Neural cell (in vitro differentiated cells): ENCODE measurements around the gene SPINK6.

ENCODE experiments used
- CTCF ChIP-seq: fragments of 450-650 bp; IDR thresholded peaks from 2 replicates; pipeline ENCODE4 v1.5.1; 2014; ENCODE audit warnings: antibody characterized with exemption, mild to moderate bottlenecking, moderate library complexity; ENCODE audit not compliant: poor library complexity, severe bottlenecking
- POLR2AphosphoS5 ChIP-seq: IDR thresholded peaks from 2 replicates; pipeline ENCODE4 v1.6.1; 2012
- RAD21 ChIP-seq: fragments of 450-650 bp; conservative IDR thresholded peaks from 2 replicates; pipeline ENCODE4 v1.6.1; 2014; ENCODE audit warnings: antibody characterized with exemption, mild to moderate bottlenecking, moderate library complexity
- TF ChIP-seq, protein P1 (sequence below): IDR thresholded peaks from 2 replicates; pipeline ENCODE4 v1.6.1; 2012; ENCODE audit warnings: borderline replicate concordance

GRCh38 chr5:148162038-148162437, 40.8 kb upstream of the SPINK6 start:
- TF ChIP-seq CTCF (no peak), RAD21 (no peak), POLR2AphosphoS5 (no peak)
- TF ChIP-seq, protein P1, sequence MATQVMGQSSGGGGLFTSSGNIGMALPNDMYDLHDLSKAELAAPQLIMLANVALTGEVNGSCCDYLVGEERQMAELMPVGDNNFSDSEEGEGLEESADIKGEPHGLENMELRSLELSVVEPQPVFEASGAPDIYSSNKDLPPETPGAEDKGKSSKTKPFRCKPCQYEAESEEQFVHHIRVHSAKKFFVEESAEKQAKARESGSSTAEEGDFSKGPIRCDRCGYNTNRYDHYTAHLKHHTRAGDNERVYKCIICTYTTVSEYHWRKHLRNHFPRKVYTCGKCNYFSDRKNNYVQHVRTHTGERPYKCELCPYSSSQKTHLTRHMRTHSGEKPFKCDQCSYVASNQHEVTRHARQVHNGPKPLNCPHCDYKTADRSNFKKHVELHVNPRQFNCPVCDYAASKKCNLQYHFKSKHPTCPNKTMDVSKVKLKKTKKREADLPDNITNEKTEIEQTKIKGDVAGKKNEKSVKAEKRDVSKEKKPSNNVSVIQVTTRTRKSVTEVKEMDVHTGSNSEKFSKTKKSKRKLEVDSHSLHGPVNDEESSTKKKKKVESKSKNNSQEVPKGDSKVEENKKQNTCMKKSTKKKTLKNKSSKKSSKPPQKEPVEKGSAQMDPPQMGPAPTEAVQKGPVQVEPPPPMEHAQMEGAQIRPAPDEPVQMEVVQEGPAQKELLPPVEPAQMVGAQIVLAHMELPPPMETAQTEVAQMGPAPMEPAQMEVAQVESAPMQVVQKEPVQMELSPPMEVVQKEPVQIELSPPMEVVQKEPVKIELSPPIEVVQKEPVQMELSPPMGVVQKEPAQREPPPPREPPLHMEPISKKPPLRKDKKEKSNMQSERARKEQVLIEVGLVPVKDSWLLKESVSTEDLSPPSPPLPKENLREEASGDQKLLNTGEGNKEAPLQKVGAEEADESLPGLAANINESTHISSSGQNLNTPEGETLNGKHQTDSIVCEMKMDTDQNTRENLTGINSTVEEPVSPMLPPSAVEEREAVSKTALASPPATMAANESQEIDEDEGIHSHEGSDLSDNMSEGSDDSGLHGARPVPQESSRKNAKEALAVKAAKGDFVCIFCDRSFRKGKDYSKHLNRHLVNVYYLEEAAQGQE: no peak
